Measurements from ENCODE around the gene C17orf113.

DNA sequence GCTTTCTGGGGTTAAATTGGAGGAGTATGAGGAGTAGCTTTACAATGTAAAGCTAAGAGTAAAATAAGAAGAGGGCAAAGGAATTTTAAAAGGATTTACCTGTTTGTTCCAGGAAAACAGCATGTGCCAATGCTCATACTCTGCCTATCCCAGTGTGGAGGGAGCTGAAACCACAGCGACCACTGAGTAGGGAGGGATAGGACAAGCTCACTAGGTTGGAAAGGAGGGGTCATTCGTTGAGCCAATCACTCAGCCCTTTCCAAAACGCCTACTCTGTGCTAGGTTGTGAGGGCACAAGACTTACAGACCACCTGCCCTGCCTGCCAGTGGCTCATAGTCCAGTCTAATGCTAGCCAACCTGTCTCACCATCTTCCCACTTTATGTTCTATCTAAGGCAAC is 32.1 kb downstream of the C17orf113 start:
- TF ChIP-seq, protein P1, sequence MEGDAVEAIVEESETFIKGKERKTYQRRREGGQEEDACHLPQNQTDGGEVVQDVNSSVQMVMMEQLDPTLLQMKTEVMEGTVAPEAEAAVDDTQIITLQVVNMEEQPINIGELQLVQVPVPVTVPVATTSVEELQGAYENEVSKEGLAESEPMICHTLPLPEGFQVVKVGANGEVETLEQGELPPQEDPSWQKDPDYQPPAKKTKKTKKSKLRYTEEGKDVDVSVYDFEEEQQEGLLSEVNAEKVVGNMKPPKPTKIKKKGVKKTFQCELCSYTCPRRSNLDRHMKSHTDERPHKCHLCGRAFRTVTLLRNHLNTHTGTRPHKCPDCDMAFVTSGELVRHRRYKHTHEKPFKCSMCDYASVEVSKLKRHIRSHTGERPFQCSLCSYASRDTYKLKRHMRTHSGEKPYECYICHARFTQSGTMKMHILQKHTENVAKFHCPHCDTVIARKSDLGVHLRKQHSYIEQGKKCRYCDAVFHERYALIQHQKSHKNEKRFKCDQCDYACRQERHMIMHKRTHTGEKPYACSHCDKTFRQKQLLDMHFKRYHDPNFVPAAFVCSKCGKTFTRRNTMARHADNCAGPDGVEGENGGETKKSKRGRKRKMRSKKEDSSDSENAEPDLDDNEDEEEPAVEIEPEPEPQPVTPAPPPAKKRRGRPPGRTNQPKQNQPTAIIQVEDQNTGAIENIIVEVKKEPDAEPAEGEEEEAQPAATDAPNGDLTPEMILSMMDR (conservative IDR thresholded peaks at IDR 0.05 in 1 of 2, IDR thresholded peaks at IDR 0.05 in 1 of 2; ENCODE audit: low read depth in 1 of 2, low read length in 2 of 2) = no peak
- no peak for TF ChIP-seq EZH2 (IDR thresholded peaks at IDR 0.05; ENCODE audit: low read length, missing control alignments)
